A549 (cell line): ENCODE data around the gene PRDX2.

Experiments used
- CEBPB ChIP-seq, 2 experiments: fragments of >200 bp in 1 of 2; sonication (Bioruptor Twin) in 1 of 2; formaldehyde crosslinking in 1 of 2; IDR thresholded peaks; 2 replicates each; pipeline ENCODE4 v1.6.1; 2012 to 2016
- CTCF ChIP-seq: fragments of >200 bp; sonication (Bioruptor Twin); formaldehyde crosslinking; IDR thresholded peaks from 3 replicates; pipeline ENCODE4 v1.5.1; 2016
- TF ChIP-seq, protein P1 (sequence below): fragments of 450-650 bp; IDR thresholded peaks from 2 replicates; pipeline ENCODE4 v1.6.1; 2014; ENCODE audit warnings: antibody characterized with exemption

DNA sequence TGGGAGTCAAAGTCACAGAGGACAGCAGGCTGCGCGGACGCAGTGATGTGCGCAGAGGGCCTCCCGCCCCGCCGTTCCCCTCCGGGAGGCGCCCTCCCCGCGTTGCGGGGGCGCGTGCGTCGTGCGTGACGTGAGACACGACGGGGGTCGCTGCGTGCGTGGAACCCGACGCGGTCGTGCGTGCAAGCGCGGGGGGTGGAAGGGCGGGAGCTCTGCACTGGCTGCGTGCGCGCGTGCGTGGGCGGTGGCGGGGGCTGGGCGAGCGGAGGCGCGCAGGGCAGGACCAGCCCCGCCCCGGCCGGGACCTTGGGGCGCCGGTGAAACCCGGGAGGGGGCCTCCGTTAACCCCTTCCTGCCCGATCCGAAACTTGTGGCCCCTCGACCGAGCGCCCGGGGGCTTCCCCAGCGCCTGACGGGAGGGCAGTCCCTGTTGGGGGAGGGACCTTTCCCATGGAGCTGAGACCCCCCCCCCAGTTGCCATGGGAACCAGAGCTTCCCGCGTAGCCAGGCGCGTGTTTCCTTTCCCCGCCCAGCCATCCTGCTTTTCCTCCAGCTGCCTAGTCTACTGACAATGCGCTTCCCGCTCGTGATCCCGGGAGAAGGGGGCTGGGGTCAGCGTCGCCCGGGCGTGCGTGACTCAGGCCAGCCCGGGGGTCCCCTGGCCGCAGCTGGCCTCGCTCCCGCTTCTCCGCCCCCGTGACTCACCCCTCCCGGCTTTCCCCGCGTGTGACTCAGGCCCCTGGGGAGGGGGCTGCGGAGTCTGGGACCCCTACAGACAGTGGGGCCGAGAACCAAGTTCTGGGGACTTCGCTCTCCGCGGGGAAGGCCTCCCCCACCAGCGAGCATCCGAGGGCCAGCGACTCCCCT is 18.9 kb downstream of the PRDX2 start:
- TF ChIP-seq CEBPB (IDR thresholded peaks at IDR 0.05) (no peak), CTCF (no peak)
- TF ChIP-seq, protein P1, sequence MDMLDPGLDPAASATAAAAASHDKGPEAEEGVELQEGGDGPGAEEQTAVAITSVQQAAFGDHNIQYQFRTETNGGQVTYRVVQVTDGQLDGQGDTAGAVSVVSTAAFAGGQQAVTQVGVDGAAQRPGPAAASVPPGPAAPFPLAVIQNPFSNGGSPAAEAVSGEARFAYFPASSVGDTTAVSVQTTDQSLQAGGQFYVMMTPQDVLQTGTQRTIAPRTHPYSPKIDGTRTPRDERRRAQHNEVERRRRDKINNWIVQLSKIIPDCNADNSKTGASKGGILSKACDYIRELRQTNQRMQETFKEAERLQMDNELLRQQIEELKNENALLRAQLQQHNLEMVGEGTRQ: no peak
